HG03196 (cell line): ENCODE results near the gene JPH3.

Experiments
- ATAC-seq: cut with Tn5 transposase; IDR thresholded peaks from one replicate; pipeline ENCODE4 v1.9.1; 2021; ENCODE audit not compliant: unreplicated experiment

JPH3 gene

GRCh38 chr16:87733190-87733589 lies 130.9 kb downstream of the JPH3 start:
- ATAC-seq: no peak

- no peak for ATAC-seq
Measured at GRCh38 chr16:87734644-87735043, 132.3 kb downstream of the JPH3 start.

GRCh38 chr16:87735270-87736007 lies 133.1 kb downstream of the JPH3 start:
- no peak for ATAC-seq

GRCh38 chr16:87736008-87736382 lies 133.7 kb downstream of the JPH3 start:
- ATAC-seq: no peak

- no peak for ATAC-seq
Measured at GRCh38 chr16:87739801-87740200, 137.5 kb downstream of the JPH3 start.

DNA sequence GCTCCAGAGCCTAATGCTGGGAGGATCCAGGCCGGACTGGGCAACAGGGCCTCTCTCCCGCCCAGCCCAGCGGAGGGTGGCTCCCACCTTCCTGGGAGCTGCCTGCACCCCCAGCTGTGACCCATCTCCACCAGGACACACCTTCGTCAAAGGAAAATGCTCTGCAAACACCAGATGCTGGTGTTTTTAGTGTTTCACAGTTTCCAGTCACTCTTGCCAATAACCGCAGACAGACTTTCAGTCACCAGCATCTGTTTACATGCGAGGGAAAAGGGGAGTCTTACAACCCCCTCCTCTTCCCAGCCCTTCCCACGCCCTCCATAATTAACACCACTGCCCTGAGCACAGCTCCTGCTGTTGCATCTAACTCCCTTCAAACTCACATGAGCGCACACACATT lies 138.1 kb downstream of the JPH3 start:
- ATAC-seq: no peak

GRCh38 chr16:87740909-87741424 lies 138.7 kb downstream of the JPH3 start:
- no peak for ATAC-seq

GRCh38 chr16:87741700-87742415 lies 139.6 kb downstream of the JPH3 start:
- ATAC-seq: no peak

GRCh38 chr16:87742781-87743490 lies 140.6 kb downstream of the JPH3 start:
- no peak for ATAC-seq

GRCh38 chr16:87744750-87745514 lies 142.6 kb downstream of the JPH3 start:
- ATAC-seq: no peak

DNA sequence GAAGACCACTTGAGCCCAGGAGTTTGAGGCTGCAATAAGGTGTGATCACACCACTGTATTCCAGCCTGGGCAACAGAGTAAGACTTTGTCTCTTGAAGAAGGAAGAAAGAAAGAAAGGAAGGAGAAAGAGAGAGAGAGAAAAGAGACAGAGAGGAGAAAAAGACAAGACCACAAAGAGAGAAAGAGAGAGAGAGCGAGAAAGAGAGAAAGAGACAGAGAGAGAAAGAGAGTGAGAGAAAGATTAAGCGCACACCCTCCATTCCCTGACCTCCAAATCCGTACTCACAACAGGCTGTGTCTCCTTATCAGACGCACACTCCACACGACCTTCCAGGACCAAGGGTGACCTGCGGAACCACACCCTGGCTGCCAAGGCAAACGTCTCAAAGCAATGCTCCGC lies 143.9 kb downstream of the JPH3 start:
- ATAC-seq: no peak
